GM18873 (cell line): ENCODE results near the gene SLIT1.

Experiments used
- ATAC-seq: cut with Tn5 transposase; IDR thresholded peaks from one replicate; pipeline ENCODE4 v1.9.1; 2021; ENCODE audit warnings: mild to moderate bottlenecking, moderate library complexity, moderate number of reproducible peaks; ENCODE audit not compliant: unreplicated experiment, low FRiP score

SLIT1 gene

GRCh38 chr10:97069026-97069425 lies 116.7 kb downstream of the SLIT1 start:
- ATAC-seq: no peak

GRCh38 chr10:97067716-97068391 lies 117.9 kb downstream of the SLIT1 start:
- no peak for ATAC-seq

- ATAC-seq: no peak
These were observed 118.7 kb downstream of the SLIT1 start for GRCh38 chr10:97066877-97067555.

GRCh38 chr10:97065686-97066660 lies 119.8 kb downstream of the SLIT1 start:
- no peak for ATAC-seq

- ATAC-seq: no peak
These were observed 120.6 kb downstream of the SLIT1 start for GRCh38 chr10:97065128-97065527.

- ATAC-seq: no peak
These were observed 121.5 kb downstream of the SLIT1 start for GRCh38 chr10:97063983-97064837.

- ATAC-seq: no peak
These were observed 122.3 kb downstream of the SLIT1 start for GRCh38 chr10:97063271-97063982.

- no peak for ATAC-seq
These were observed 123.3 kb downstream of the SLIT1 start for GRCh38 chr10:97062456-97062855.

GRCh38 chr10:97062046-97062445 lies 123.7 kb downstream of the SLIT1 start:
- ATAC-seq: no peak

- no peak for ATAC-seq
These were observed 124.3 kb downstream of the SLIT1 start for GRCh38 chr10:97061423-97061822.

GRCh38 chr10:97060441-97061084 lies 125.2 kb downstream of the SLIT1 start:
- ATAC-seq: no peak

- no peak for ATAC-seq
These were observed 125.9 kb downstream of the SLIT1 start for GRCh38 chr10:97059872-97060205.

- ATAC-seq: no peak
These were observed 126.5 kb downstream of the SLIT1 start for GRCh38 chr10:97059006-97059871.

- ATAC-seq: no peak
These were observed 127.2 kb downstream of the SLIT1 start for GRCh38 chr10:97058521-97058920.

- no peak for ATAC-seq
These were observed 128.1 kb downstream of the SLIT1 start for GRCh38 chr10:97057491-97058235.

GRCh38 chr10:97056003-97056630 lies 129.6 kb downstream of the SLIT1 start:
- no peak for ATAC-seq

GRCh38 chr10:97053276-97053675 lies 132.5 kb downstream of the SLIT1 start:
- no peak for ATAC-seq
